RWPE2 (cell line): Measurements from ENCODE around the gene PPP4R3A.

ENCODE experiments used
- ATAC-seq: fragments of 200-7000 bp; cut with Tn5 transposase; 3 replicates; pipeline ENCODE4 v1.9.1; 2021; ENCODE audit warnings: low read depth
- DNase-seq: peaks from one replicate; pipeline ENCODE4 v3.0.0-alpha.2; 2020; ENCODE audit warnings: low spot score
- H3K27ac ChIP-seq: fragments of 450-650 bp; 2 replicates; pipeline ENCODE4 v1.5.1; 2017; ENCODE audit warnings: mild to moderate bottlenecking; ENCODE audit not compliant: poor library complexity, severe bottlenecking
- H3K27me3 ChIP-seq: fragments of 250-450 bp; sonication (Bioruptor Pico); 2 replicates; pipeline ENCODE4 v1.5.1; 2021; ENCODE audit warnings: mild to moderate bottlenecking, moderate library complexity; ENCODE audit not compliant: insufficient read depth, poor library complexity, severe bottlenecking
- H3K36me3 ChIP-seq: fragments of 250-450 bp; sonication (Bioruptor Pico); 2 replicates; pipeline ENCODE4 v1.5.1; 2020; ENCODE audit warnings: low read depth, mild to moderate bottlenecking, moderate library complexity
- H3K4me1 ChIP-seq: fragments of 250-450 bp; sonication (Bioruptor Pico); 2 replicates; pipeline ENCODE4 v1.5.1; 2021; ENCODE audit warnings: mild to moderate bottlenecking, moderate library complexity; ENCODE audit not compliant: insufficient read depth, poor library complexity, severe bottlenecking
- H3K4me3 ChIP-seq: fragments of 250-450 bp; sonication (Bioruptor Pico); 2 replicates; pipeline ENCODE4 v1.5.1; 2021; ENCODE audit warnings: mild to moderate bottlenecking, moderate library complexity; ENCODE audit not compliant: severe bottlenecking
- H3K9me3 ChIP-seq: fragments of 250-450 bp; sonication (Bioruptor Pico); 2 replicates; pipeline ENCODE4 v1.5.1; 2021; ENCODE audit warnings: mild to moderate bottlenecking, moderate library complexity; ENCODE audit not compliant: severe bottlenecking
- TF ChIP-seq, protein P1 (sequence below): fragments of 450-650 bp; IDR thresholded peaks from one replicate; pipeline ENCODE4 v1.5.1; 2017; ENCODE audit warnings: mild to moderate bottlenecking, moderate library complexity; ENCODE audit not compliant: poor library complexity, severe bottlenecking

PPP4R3A gene

DNA sequence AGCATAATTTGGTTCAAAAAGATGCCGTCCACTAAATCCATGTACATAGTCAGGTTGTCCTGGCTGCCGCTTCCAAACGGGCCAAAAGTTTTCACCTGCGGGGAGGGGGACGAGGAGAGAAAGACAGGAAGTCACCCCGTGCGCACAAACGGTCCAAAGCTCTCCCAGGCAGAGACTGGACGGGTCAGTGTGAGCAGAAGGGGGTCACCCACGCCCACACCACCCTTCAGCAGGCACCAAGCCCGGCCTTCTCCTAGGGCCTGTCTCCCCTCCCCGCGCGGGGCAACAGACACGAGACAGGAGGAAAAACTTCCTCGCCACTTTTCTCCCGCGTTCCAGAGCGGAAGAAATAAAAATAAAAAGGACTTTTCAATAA is 93.4 kb downstream of the PPP4R3A start:
- peak overlapping the region; percentile 83 for H3K27ac ChIP-seq
- no peaks in the 10 kb centered on the region for H3K9me3 ChIP-seq
- TF ChIP-seq, protein P1, sequence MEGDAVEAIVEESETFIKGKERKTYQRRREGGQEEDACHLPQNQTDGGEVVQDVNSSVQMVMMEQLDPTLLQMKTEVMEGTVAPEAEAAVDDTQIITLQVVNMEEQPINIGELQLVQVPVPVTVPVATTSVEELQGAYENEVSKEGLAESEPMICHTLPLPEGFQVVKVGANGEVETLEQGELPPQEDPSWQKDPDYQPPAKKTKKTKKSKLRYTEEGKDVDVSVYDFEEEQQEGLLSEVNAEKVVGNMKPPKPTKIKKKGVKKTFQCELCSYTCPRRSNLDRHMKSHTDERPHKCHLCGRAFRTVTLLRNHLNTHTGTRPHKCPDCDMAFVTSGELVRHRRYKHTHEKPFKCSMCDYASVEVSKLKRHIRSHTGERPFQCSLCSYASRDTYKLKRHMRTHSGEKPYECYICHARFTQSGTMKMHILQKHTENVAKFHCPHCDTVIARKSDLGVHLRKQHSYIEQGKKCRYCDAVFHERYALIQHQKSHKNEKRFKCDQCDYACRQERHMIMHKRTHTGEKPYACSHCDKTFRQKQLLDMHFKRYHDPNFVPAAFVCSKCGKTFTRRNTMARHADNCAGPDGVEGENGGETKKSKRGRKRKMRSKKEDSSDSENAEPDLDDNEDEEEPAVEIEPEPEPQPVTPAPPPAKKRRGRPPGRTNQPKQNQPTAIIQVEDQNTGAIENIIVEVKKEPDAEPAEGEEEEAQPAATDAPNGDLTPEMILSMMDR = no peak
- H3K27me3 ChIP-seq = no peaks in the 10 kb centered on the region
- peaks cover 32% of the 10 kb centered on the region for H3K36me3 ChIP-seq
- peak overlapping the region; percentile 86 for H3K4me3 ChIP-seq
- peaks cover 24% of the 10 kb centered on the region for H3K4me1 ChIP-seq
- ATAC-seq (peak; percentile 3; the same call in 1 of the 3 replicates), DNase-seq (no peak)

DNA sequence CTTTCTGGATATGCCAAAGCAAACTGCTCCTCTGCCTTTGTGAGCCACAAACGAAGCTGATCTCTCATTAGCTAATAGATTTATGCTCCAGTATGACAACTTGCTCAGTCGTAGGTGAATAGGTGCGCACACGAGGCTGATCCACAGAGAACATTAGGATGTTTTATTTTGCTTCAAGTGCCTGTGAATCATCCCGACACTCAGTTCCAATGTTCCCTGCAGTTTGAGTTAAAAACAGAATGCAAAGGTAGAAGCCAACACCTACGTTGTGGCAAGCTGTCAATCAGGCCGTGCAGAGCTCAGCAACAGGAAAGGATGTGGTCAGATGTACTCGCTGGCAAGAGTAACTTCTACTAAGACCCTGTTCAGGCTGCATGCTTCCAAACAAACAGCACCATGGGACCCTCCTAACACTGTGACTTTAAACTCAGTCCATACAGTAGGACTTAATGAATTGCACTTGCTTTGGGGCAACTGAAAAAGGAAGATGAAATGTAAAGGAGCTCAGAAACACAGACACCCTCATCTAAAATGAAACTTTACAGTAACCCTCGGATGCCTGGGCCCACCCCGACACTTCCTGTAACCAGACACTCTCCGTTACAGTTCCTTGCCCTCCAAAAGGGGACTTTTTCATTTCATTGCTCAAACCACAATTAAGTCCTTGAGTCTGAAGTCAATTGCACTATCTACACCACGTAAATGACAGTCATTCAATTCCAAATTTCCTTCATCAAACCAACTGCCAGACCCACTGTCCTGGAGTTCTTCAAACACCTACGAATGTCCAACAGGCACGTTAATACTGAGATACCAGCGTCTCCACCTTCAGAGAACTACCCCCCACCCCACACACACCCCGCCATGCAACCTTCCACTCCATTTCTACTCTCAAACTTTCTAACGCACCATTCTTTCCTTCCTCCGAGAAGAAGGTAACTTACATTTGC is 94.0 kb downstream of the PPP4R3A start:
- Histone ChIP-seq H3K36me3 (peaks cover 35% of the 10 kb centered on the region), H3K4me1 (peaks cover 24% of the 10 kb centered on the region), H3K9me3 (no peaks in the 10 kb centered on the region), H3K27me3 (no peaks in the 10 kb centered on the region), H3K27ac (peak overlapping the region; percentile 83), H3K4me3 (peak overlapping the region; percentile 86)
- TF ChIP-seq, protein P1 = no peak
- ATAC-seq (peak; percentile 76), DNase-seq (no peak)

DNA sequence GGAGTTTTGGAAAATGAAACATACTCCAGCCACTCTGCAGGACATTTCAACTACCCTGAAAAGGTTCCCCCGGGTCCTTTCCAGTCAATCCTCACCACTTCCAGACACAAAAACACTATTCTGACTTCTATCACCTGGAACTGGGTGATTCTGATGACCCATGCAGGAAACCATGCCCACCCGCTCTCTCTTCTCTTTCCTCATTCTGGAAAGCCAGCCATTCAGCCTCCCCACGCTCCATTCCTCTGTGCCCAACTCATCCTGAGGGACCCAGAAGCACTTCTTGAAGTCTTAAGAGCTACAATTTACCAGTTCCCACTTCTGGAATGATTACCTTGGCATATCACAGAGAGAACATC is 95.7 kb downstream of the PPP4R3A start:
- DNase-seq = no peak
- Histone ChIP-seq H3K36me3 (peaks cover 49% of the 10 kb centered on the region), H3K4me1 (peaks cover 24% of the 10 kb centered on the region), H3K9me3 (no peaks in the 10 kb centered on the region), H3K4me3 (no peak overlapping the region), H3K27ac (peak overlapping the region; percentile 83), H3K27me3 (no peaks in the 10 kb centered on the region)
- TF ChIP-seq, protein P1 = no peak
- ATAC-seq = no peak

DNA sequence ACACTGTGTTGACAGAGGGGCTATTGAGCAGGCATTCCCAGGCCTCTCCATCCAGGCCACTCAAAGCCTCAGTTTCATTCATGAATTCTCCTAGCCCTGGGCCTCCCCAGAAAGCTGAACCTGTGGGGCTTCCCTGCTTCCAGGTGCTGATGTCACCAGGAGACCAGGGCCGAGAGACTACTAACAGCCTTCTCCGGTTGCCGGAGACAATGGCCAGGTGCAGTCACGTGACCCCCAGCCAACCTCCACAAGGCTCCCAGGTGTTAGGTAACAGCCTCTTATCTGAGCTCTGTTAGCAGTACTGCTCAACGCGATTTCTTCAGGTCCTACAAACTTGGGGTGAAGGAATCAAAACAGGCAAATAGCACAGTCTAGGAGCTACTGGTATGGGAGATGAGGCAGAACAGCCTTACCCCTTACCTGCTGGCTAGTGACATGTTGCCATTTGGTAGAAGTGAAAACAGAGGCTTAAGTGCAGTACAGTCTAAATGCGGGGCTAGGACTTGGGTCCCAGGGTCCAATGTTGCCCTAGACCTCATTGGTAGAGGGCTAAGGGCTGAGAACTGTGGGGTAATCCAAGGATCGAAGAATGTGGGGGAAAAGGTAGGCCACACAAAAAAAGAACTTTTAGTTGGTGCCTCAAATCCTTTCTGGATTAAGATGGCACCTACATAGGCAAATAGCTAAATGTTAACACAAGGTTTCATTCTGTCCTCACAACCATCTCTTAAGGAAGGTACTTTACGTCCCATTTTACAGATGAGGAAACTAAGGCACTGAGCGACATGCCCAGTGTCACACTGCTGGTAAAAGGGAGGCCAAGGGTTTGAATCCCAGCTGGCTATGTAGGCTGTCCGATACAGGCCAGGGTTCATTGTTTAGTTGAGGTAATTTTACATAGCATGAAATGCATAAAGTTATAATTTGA is 96.3 kb downstream of the PPP4R3A start:
- TF ChIP-seq, protein P1 = no peak
- peaks cover 24% of the 10 kb centered on the region for H3K4me1 ChIP-seq
- no peaks in the 10 kb centered on the region for H3K9me3 ChIP-seq
- peak overlapping the region; percentile 83 for H3K27ac ChIP-seq
- no peak overlapping the region for H3K4me3 ChIP-seq
- peaks cover 56% of the 10 kb centered on the region for H3K36me3 ChIP-seq
- peak; percentile 81 for DNase-seq
- H3K27me3 ChIP-seq = no peaks in the 10 kb centered on the region
- ATAC-seq = peak; percentile 35
